Esophagus (tissue), 2 donors: ENCODE results near the gene EYS. TPM values are rescaled to one million over a fixed set of nuclear protein-coding genes. Genes with fewer than 3 reads are reported as not detected.

ENCODE experiments used
- H3K27ac ChIP-seq, 2 donors: one replicate each; pipeline ENCODE4 v1.5.1; 2013; ENCODE audit warnings: low read depth in 2 of 2, mild to moderate bottlenecking in 2 of 2, inconsistent platforms in 1 of 2, low read length in 1 of 2, moderate library complexity in 1 of 2
- H3K27me3 ChIP-seq, 2 donors: one replicate each; pipeline ENCODE4 v1.6.1; 2013; ENCODE audit warnings: low read length in 2 of 2, control low read depth in 1 of 2, mild to moderate bottlenecking in 1 of 2; ENCODE audit not compliant: insufficient read depth in 2 of 2, control insufficient read depth in 1 of 2
- H3K36me3 ChIP-seq, 2 donors: one replicate each; pipeline ENCODE4 v1.6.1; 2013; ENCODE audit warnings: low read length in 1 of 2; ENCODE audit not compliant: control insufficient read depth in 2 of 2, insufficient read depth in 2 of 2
- H3K4me1 ChIP-seq, 2 donors: one replicate each; pipeline ENCODE4 v1.6.1; 2013; ENCODE audit warnings: low read length in 1 of 2; ENCODE audit not compliant: control insufficient read depth in 2 of 2, insufficient read depth in 2 of 2
- H3K4me3 ChIP-seq, 2 donors: one replicate each; pipeline ENCODE4 v1.5.1; 2013; ENCODE audit warnings: low read length in 2 of 2, mild to moderate bottlenecking in 2 of 2, low read depth in 1 of 2, moderate library complexity in 1 of 2
- H3K9me3 ChIP-seq, 2 donors: one replicate each; pipeline ENCODE4 v1.6.1; 2013; ENCODE audit warnings: mild to moderate bottlenecking in 2 of 2, low read depth in 1 of 2, low read length in 1 of 2, moderate library complexity in 1 of 2; ENCODE audit not compliant: control insufficient read depth in 2 of 2, insufficient read depth in 1 of 2
- WGBS, 2 donors: extraction: QIAGEN DNeasy Blood & Tissue Kit; methylation state at CpG; one replicate each; pipeline ENCODE4 v1.1.7; 2013; 5-methylcytosine and 5-hydroxymethylcytosine counted together
- polyA plus RNA-seq, 2 donors: library from polyadenylated mRNA; stranded (reverse); fragments of 200-250 nt; gene quantifications; one replicate each; pipeline ENCODE4 v1.2.3, GENCODE V29; 2013
- donor health status: healthy with polysubstance abuse.
- donor health status: Bipolar disorder and iron deficiency.

EYS gene
- polyA plus RNA-seq, 2 donors: not detected

DNA sequence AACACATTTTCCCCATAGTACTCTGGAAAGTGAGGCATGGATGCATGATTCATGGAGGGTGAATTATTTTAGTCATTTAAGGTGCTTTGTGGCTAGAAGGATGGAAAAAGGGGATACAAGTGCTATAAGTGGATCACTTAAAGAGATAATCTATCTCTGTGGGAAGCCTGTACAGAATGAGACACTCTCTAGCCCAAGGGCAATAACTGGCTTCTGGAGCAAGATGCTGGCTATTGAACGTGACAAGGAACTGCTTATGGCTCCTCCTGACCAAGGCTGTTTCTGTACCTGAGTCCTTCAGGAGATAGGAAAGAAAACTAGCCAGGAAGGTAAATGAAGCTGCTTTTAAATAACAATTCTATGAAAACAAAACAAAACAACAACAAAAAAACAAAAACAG is 590.7 kb downstream of the EYS start:
- no peaks in the 10 kb centered on the region for H3K4me1 ChIP-seq
- H3K27me3 ChIP-seq: no peaks in the 10 kb centered on the region
- H3K27ac ChIP-seq: no peak overlapping the region
- no peaks in the 10 kb centered on the region for H3K36me3 ChIP-seq
- no peak overlapping the region for H3K4me3 ChIP-seq
- no peaks in the 10 kb centered on the region for H3K9me3 ChIP-seq
- 33 to 76% methylated on average over 1 of the region's 1 CpG for WGBS, 2 donors

- 50 to 57% methylated on average over 3 of the region's 3 CpGs for WGBS, 2 donors
- Histone ChIP-seq H3K27ac (no peak overlapping the region), H3K36me3 (no peaks in the 10 kb centered on the region), H3K9me3 (no peaks in the 10 kb centered on the region), H3K4me1 (no peaks in the 10 kb centered on the region), H3K4me3 (no peak overlapping the region), H3K27me3 (no peaks in the 10 kb centered on the region)
Measured at GRCh38 chr6:65113581-65113980, 593.4 kb downstream of the EYS start.

- no peaks in the 10 kb centered on the region for H3K9me3 ChIP-seq
- no peaks in the 10 kb centered on the region for H3K4me1 ChIP-seq
- H3K27ac ChIP-seq: no peak overlapping the region
- no peaks in the 10 kb centered on the region for H3K27me3 ChIP-seq
- H3K4me3 ChIP-seq: no peak overlapping the region
- H3K36me3 ChIP-seq: no peaks in the 10 kb centered on the region
Measured at GRCh38 chr6:65112435-65112834, 594.6 kb downstream of the EYS start.

DNA sequence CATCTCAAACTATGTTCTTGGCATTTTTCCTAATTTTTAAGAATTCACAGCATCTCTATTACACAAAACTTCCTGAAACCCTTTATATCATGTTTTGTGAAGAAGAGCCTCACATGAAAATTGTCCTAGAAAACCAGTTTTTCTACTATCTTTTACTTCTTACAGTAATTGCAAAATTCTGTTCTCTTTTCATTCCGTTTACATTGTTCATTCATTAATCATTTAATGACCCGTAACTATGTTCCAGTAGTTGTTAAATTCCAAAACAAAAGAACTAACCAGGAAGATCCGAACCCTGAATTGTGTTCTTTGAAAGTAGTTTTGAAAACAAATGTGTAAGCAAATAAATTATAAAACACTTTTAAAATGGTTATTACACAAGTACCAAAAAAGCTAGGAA is 597.0 kb downstream of the EYS start:
- Histone ChIP-seq H3K36me3 (no peaks in the 10 kb centered on the region), H3K4me3 (no peak overlapping the region), H3K9me3 (no peaks in the 10 kb centered on the region), H3K27ac (no peak overlapping the region), H3K4me1 (no peaks in the 10 kb centered on the region), H3K27me3 (no peaks in the 10 kb centered on the region)
- WGBS, 2 donors: 28 to 43% methylated on average over 3 of the region's 3 CpGs

DNA sequence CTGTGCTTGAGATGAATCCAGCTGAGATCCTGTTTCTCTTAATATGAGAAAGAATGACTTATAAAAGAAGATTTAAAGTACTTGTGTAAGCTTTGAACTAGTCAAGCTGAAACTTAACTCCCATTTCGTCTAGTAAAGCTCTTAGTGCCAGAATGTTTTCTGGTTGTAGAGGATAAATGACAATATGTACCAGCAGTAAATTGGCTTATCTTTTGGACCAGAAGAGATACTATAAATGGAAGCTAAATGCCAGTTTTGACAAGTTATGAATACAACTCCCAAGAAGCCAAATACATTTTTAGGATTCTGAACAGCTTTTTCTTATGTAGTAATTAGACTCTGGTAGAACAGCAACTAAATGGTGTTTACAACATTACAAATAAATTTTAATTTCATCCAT is 608.7 kb downstream of the EYS start:
- WGBS, 2 donors: 39 to 40% methylated on average over 1 of the region's 1 CpG
- Histone ChIP-seq H3K4me1 (no peaks in the 10 kb centered on the region), H3K36me3 (no peaks in the 10 kb centered on the region), H3K27me3 (no peaks in the 10 kb centered on the region), H3K9me3 (no peaks in the 10 kb centered on the region), H3K27ac (no peak overlapping the region), H3K4me3 (no peak overlapping the region)

GRCh38 chr6:65091561-65091960 is 615.5 kb downstream of the EYS start:
- peaks cover 4 to 5% of the 10 kb centered on the region in 2 donors for H3K9me3 ChIP-seq
- 90 to 92% methylated on average over 8 of the region's 8 CpGs for WGBS, 2 donors

GRCh38 chr6:65088575-65088974 is 618.5 kb downstream of the EYS start:
- Histone ChIP-seq H3K4me3 (no peak overlapping the region), H3K36me3 (no peaks in the 10 kb centered on the region), H3K9me3 (peaks cover 4 to 5% of the 10 kb centered on the region in 2 donors), H3K27me3 (no peaks in the 10 kb centered on the region), H3K4me1 (no peaks in the 10 kb centered on the region), H3K27ac (no peak overlapping the region)
- 75 to 81% methylated on average over 3 of the region's 3 CpGs for WGBS, 2 donors

More at GRCh38 chr6:65091561-65091960, 615.5 kb downstream of the EYS start:
- Histone ChIP-seq H3K4me3 (no peak overlapping the region), H3K36me3 (no peaks in the 10 kb centered on the region), H3K27me3 (no peaks in the 10 kb centered on the region), H3K27ac (no peak overlapping the region), H3K4me1 (no peaks in the 10 kb centered on the region)

- Histone ChIP-seq H3K36me3 (no peaks in the 10 kb centered on the region), H3K27me3 (no peaks in the 10 kb centered on the region), H3K9me3 (no peaks in the 10 kb centered on the region), H3K4me3 (no peak overlapping the region), H3K4me1 (no peaks in the 10 kb centered on the region), H3K27ac (no peak overlapping the region)
- WGBS, 2 donors: 90 to 97% methylated on average over 1 of the region's 1 CpG
Measured at GRCh38 chr6:65081756-65082155, 625.3 kb downstream of the EYS start.

- Histone ChIP-seq H3K36me3 (no peaks in the 10 kb centered on the region), H3K4me3 (no peak overlapping the region), H3K27me3 (no peaks in the 10 kb centered on the region), H3K27ac (no peak overlapping the region), H3K9me3 (no peaks in the 10 kb centered on the region), H3K4me1 (no peaks in the 10 kb centered on the region)
Measured at GRCh38 chr6:65075705-65076230, 631.3 kb downstream of the EYS start.

DNA sequence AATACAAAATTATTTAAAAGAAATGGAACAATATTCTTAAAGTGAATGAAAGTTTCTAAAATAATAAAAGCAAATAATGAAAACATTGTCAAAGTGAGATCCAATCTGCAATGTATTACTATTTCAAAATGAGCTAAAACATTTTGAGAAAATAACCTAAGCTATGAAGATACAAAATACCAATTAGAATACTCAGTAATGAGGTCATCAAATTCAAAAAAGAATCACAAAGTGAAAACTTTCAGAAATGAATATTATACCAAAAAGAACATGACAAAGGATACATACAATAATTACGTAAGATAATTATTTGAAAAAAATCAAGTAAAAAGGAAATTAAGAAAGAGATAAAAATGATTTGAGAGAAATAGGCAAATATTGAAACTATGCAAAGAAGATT is 634.5 kb downstream of the EYS start:
- WGBS, 2 donors: 95 to 96% methylated on average over 1 of the region's 1 CpG
- Histone ChIP-seq H3K4me1 (no peaks in the 10 kb centered on the region), H3K4me3 (no peak overlapping the region), H3K36me3 (no peaks in the 10 kb centered on the region), H3K27ac (no peak overlapping the region), H3K27me3 (no peaks in the 10 kb centered on the region), H3K9me3 (no peaks in the 10 kb centered on the region)
